K562 (cell line): ENCODE measurements around the gene TFAP2E. TPM values are rescaled to one million over a fixed set of nuclear protein-coding genes. Genes with fewer than 3 reads are reported as not detected.

ENCODE experiments used
- ATAC-seq: fragments of 200-7000 bp; cut with Tn5 transposase; 3 replicates; pipeline ENCODE4 v1.9.1; 2020; ENCODE audit warnings: moderate library complexity
- BruUV-seq: library from RNA; stranded (reverse); fragments of 400-500 nt; replicated peaks from 2 replicates; lab custom pipeline; 2021; lab: Mats Ljungman, UMichigan
- CTCF ChIA-PET: fragments of 300-600 bp; formaldehyde crosslinking; extraction: SDS; loops from one replicate; lab custom pipeline; 2021; ENCODE audit warnings: low intra/inter-chr PET ratio; lab: Yijun Ruan, JAX
- POLR2A ChIA-PET: fragments of 300-600, 350-650 bp; sonication (Branson Sonifier 250); formaldehyde crosslinking; extraction: SDS; loops from one replicate; lab custom pipeline; 2021; ENCODE audit warnings: antibody characterized with exemption, inconsistent platforms; lab: Yijun Ruan, JAX
- DNase-seq, 4 experiments: peaks; one replicate each; pipeline versions ENCODE4 v3.0.0 to v3.0.0-alpha.2; 2011 to 2018; ENCODE audit warnings: low spot score in 3 of 4, mixed read lengths in 3 of 4; ENCODE audit errors: extremely low read depth in 1 of 4
- FAIRE-seq: peaks from 2 replicates; lab custom pipeline; 2011; peaks lifted over from hg19 to GRCh38; lab: Jason Lieb, UNC
- H2AFZ ChIP-seq: 2 replicates; pipeline ENCODE4 v1.6.0; 2011; ENCODE audit warnings: low read depth, low read length, control low read depth, inconsistent platforms
- H3K27ac ChIP-seq: fragments of 200-600 bp; 3 replicates; pipeline ENCODE4 v1.8.0; 2011; ENCODE audit warnings: low read depth, mild to moderate bottlenecking, control low read depth, inconsistent platforms, low read length, moderate library complexity, mixed read lengths; ENCODE audit errors: extremely low read depth
- H3K27me3 ChIP-seq, 2 experiments: fragments of 300-600 bp in 1 of 2; 2 replicates in 1 of 2; 3 replicates in 1 of 2; pipeline versions ENCODE4 v1.6.0 to v1.8.0; 2011; ENCODE audit warnings: inconsistent platforms in 2 of 2, low read length in 2 of 2, mild to moderate bottlenecking in 1 of 2, mixed read lengths in 1 of 2, moderate library complexity in 1 of 2; ENCODE audit not compliant: control insufficient read depth in 2 of 2, insufficient read depth in 2 of 2
- H3K36me3 ChIP-seq: fragments of 300-600 bp; 3 replicates; pipeline ENCODE4 v1.8.0; 2011; ENCODE audit warnings: mild to moderate bottlenecking, low read length, inconsistent platforms; ENCODE audit not compliant: control insufficient read depth, insufficient read depth
- H3K4me1 ChIP-seq, 2 experiments: fragments of 200-600 bp in 1 of 2; replicated peaks in 1 of 2; 2 replicates in 1 of 2; 3 replicates in 1 of 2; pipeline versions ENCODE4 v1.5.1 to v1.8.0; 2011; ENCODE audit warnings: inconsistent platforms in 2 of 2, low read length in 2 of 2, mild to moderate bottlenecking in 1 of 2, mixed read lengths in 1 of 2, moderate library complexity in 1 of 2; ENCODE audit not compliant: control insufficient read depth in 2 of 2, insufficient read depth in 2 of 2
- H3K4me2 ChIP-seq: 2 replicates; pipeline ENCODE4 v1.6.1; 2011; ENCODE audit warnings: low read length, control low read depth, inconsistent platforms, mixed read lengths; ENCODE audit not compliant: insufficient read depth
- H3K4me3 ChIP-seq: fragments of 200-600 bp; sonication (generic), shearing (Covaris generic); 2 replicates; pipeline ENCODE4 v1.5.1; 2016; ENCODE audit warnings: control low read depth, inconsistent platforms
- H3K79me2 ChIP-seq: fragments of 200-600 bp; 3 replicates; pipeline ENCODE4 v1.8.0; 2011; ENCODE audit warnings: low read length, inconsistent platforms; ENCODE audit not compliant: control insufficient read depth, insufficient read depth
- H3K9ac ChIP-seq, 2 experiments: 2 replicates each; pipeline versions ENCODE4 v1.6.0 to v1.6.1; 2011; ENCODE audit warnings: low read depth in 2 of 2, low read length in 2 of 2, control low read depth in 1 of 2, inconsistent platforms in 1 of 2, mild to moderate bottlenecking in 1 of 2, mixed read lengths in 1 of 2; ENCODE audit not compliant: insufficient read depth in 1 of 2
- H3K9me1 ChIP-seq: one replicate; pipeline ENCODE4 v1.6.0; 2011; ENCODE audit warnings: inconsistent platforms, mild to moderate bottlenecking, low read length, moderate library complexity; ENCODE audit not compliant: control insufficient read depth, insufficient read depth
- H3K9me3 ChIP-seq: replicated peaks from 2 replicates; pipeline ENCODE4 v1.5.1; 2011; ENCODE audit warnings: low read depth, low read length, inconsistent platforms; ENCODE audit not compliant: control insufficient read depth, insufficient read depth
- H4K20me1 ChIP-seq: replicated peaks from 2 replicates; pipeline ENCODE4 v1.6.1; 2011; ENCODE audit warnings: low read length, inconsistent platforms, mixed read lengths; ENCODE audit not compliant: control insufficient read depth, insufficient read depth
- BCLAF1 ChIP-seq, 2 experiments: fragments of 450-650 bp in 1 of 2; IDR thresholded peaks; 2 replicates each; pipeline ENCODE4 v1.6.1; 2011 to 2017; ENCODE audit warnings: low read depth in 2 of 2, antibody characterized with exemption in 1 of 2, borderline replicate concordance in 1 of 2, low read length in 1 of 2, mild to moderate bottlenecking in 1 of 2, mixed read lengths in 1 of 2; ENCODE audit not compliant: control insufficient read depth in 1 of 2
- CREB5 ChIP-seq: fragments of 250-450 bp; sonication (Bioruptor Pico); IDR thresholded peaks from 2 replicates; pipeline ENCODE4 v1.5.0; 2020; ENCODE audit warnings: mild to moderate bottlenecking
- GTF3C2 ChIP-seq: IDR thresholded peaks from 3 replicates; pipeline ENCODE4 v1.6.1; 2011; ENCODE audit warnings: borderline replicate concordance, mild to moderate bottlenecking, moderate library complexity; ENCODE audit not compliant: insufficient read length; ENCODE audit errors: extremely low read depth
- KLF16 ChIP-seq: IDR thresholded peaks from 2 replicates; pipeline ENCODE4 v1.6.1; 2016; ENCODE audit warnings: antibody characterized with exemption
- L3MBTL2 ChIP-seq: fragments of 450-650 bp; IDR thresholded peaks from 2 replicates; pipeline ENCODE4 v1.6.1; 2016; ENCODE audit warnings: mild to moderate bottlenecking, moderate library complexity
- NCOA1 ChIP-seq: fragments of 450-650 bp; IDR thresholded peaks from 2 replicates; pipeline ENCODE4 v1.6.1; 2016; ENCODE audit warnings: low read depth
- NCOR1 ChIP-seq: fragments of 450-650 bp; IDR thresholded peaks from 2 replicates; pipeline ENCODE4 v1.6.1; 2016; ENCODE audit warnings: mild to moderate bottlenecking, moderate library complexity
- TFE3 ChIP-seq: fragments of 450-650 bp; formaldehyde crosslinking; IDR thresholded peaks from 2 replicates; pipeline ENCODE4 v1.4.0; 2020; ENCODE audit warnings: mild to moderate bottlenecking, mixed read lengths
- U2AF2 ChIP-seq: fragments of 200-400 bp; formaldehyde crosslinking; optimal IDR thresholded peaks from 2 replicates; pipeline ENCODE3; 2017; ENCODE audit warnings: low read depth, mild to moderate bottlenecking, low read length
- ZNF140 ChIP-seq: fragments of 250-450 bp; sonication (Bioruptor Pico); IDR thresholded peaks from 2 replicates; pipeline ENCODE4 v1.8.0; 2021; ENCODE audit warnings: moderate library complexity, mild to moderate bottlenecking, inconsistent platforms
- ZNF239 ChIP-seq: fragments of 250-450 bp; sonication (Bioruptor Pico); IDR thresholded peaks from 2 replicates; pipeline ENCODE4 v1.4.0; 2020; ENCODE audit warnings: mild to moderate bottlenecking
- ZNF3 ChIP-seq: fragments of 250-450 bp; sonication (Bioruptor Pico); IDR thresholded peaks from 2 replicates; pipeline ENCODE4 v1.5.0; 2021; ENCODE audit warnings: mild to moderate bottlenecking, moderate library complexity
- WGBS: fragments of 100-300 bp; shearing (Covaris generic); methylation state at CpG from one replicate; pipeline ENCODE4 v1.1.6; 2016; ENCODE audit warnings: low coverage, mixed read lengths; ENCODE audit not compliant: insufficient coverage; ENCODE audit errors: missing lambda C conversion rate; 5-methylcytosine and 5-hydroxymethylcytosine counted together
- in situ Hi-C: fragments of 300-500 bp; cut with MboI; formaldehyde crosslinking; loops from 4 replicates; pipeline ENCODE4 v1.15.0; 2018; ENCODE audit warnings: inconsistent platforms, mixed read lengths
- intact Hi-C: fragments of 100-400 bp; cut with micrococcal nuclease; formaldehyde crosslinking; loops from 2 replicates; pipeline ENCODE4 v1.14.2; 2022
- polyA plus RNA-seq, 8 experiments: library from polyadenylated mRNA; depleted of rRNA in 4 of 8; stranded (reverse) in 5 of 8; unstranded in 3 of 8; fragments of >200 nt; fragmentation: Nextera tagmentation in 2 of 8; fragmentation: Illumina TruSeq in 1 of 8; extraction: Ambion mirVana in 2 of 8; extraction: Trizol in 1 of 8; gene quantifications; 2 replicates each; pipeline versions ENCODE4 v1.2.1 to v1.2.3, GENCODE V29; 2011 to 2014; ENCODE audit warnings: inconsistent platforms in 1 of 8, missing spikeins in 1 of 8
- total RNA-seq, 7 experiments: library from RNA; depleted of rRNA in 6 of 7; stranded (reverse); fragments of >200 nt in 6 of 7; fragmentation: Illumina TruSeq in 2 of 7; extraction: Trizol in 2 of 7; gene quantifications; 2 replicates each; pipeline versions ENCODE4 v1.2.1 to v1.2.3, GENCODE V29; 2011 to 2021; ENCODE audit warnings: low replicate concordance in 1 of 7

Gene TFAP2E
- total and polyA plus RNA-seq, 9 of the 15 experiments (the other 6 are each of a cell fraction or from before 2014, with no cell fraction given) = 0.03 to 0.11 (median 0.07) TPM; not detected in 4

GRCh38 chr1:35629051-35629450 is 55.9 kb downstream of the TFAP2E start (continued):
- TF ChIP-seq TFE3 (CRISPR knock-in tag) = peak; percentile 80

- POLR2A ChIA-PET = interaction anchor here (0.6 kb wide), 1 partner anchor 8 kb away, joined by 3 read pairs; no protein-coding TSS in a partner anchor
- 93% methylated on average over 3 of the region's 3 CpGs for WGBS
- no peaks in the 10 kb centered on the region for H3K9me1 ChIP-seq
- H3K9ac ChIP-seq = no peak overlapping the region
- H3K4me3 ChIP-seq = no peak overlapping the region
- H3K4me1 ChIP-seq = peaks cover 0 to 4% of the 10 kb centered on the region in 2 experiments; a peak in 2 of 5 replicates
- H3K9me3 ChIP-seq = no peaks in the 10 kb centered on the region
- CTCF ChIA-PET = no interaction called here
- in situ Hi-C loops (no loop called here), intact Hi-C loops (no loop called here)
- no peaks in the 10 kb centered on the region for H3K27me3 ChIP-seq
- H2AFZ ChIP-seq = no peak overlapping the region
- H4K20me1 ChIP-seq = no peaks in the 10 kb centered on the region
- ATAC-seq (no peak; the same call in 2 of the 3 replicates), FAIRE-seq (no peak), DNase-seq (no peak)
- no peak overlapping the region for H3K27ac ChIP-seq
- no peak overlapping the region for H3K4me2 ChIP-seq
- H3K79me2 ChIP-seq = peaks cover 88% of the 10 kb centered on the region
- BruUV-seq = no TSS peak
- peaks cover 92% of the 10 kb centered on the region for H3K36me3 ChIP-seq
- TF ChIP-seq CREB5 = no peak
- no peak for TF ChIP-seq GTF3C2
- TF ChIP-seq NCOR1 = no peak
- no peak for TF ChIP-seq U2AF2
- TF ChIP-seq BCLAF1 (IDR thresholded peaks at IDR 0.05; ENCODE audit: borderline replicate concordance in 1 of 2, control insufficient read depth in 1 of 2, low read depth in 2 of 2, low read length in 1 of 2) = no peak
- TF ChIP-seq ZNF239 = no peak
- no peak for TF ChIP-seq NCOA1
- no peak for TF ChIP-seq L3MBTL2
- no peak for TF ChIP-seq KLF16
- TF ChIP-seq ZNF140 (CRISPR knock-in tag) = no peak
- TF ChIP-seq ZNF3 (CRISPR knock-in tag) = no peak
These were observed 58.3 kb downstream of the TFAP2E start for GRCh38 chr1:35631396-35631795.
